IMR-90 (cell line): ENCODE data around the gene KRTAP4-16. TPM values are rescaled to one million over a fixed set of nuclear protein-coding genes. Genes with fewer than 3 reads are reported as not detected.

Experiments used
- ATAC-seq: fragments of 200-7000 bp; cut with Tn5 transposase; 2 replicates; pipeline ENCODE4 v1.9.1; 2020; ENCODE audit warnings: low read depth, mild to moderate bottlenecking, moderate library complexity
- BruUV-seq: library from RNA; stranded (reverse); fragments of 400-500 nt; replicated peaks from 2 replicates; lab custom pipeline; 2021; lab: Mats Ljungman, UMichigan
- CTCF ChIA-PET: fragments of 300-600 bp; formaldehyde crosslinking; extraction: SDS; loops from one replicate; lab custom pipeline; 2021; ENCODE audit warnings: antibody characterized with exemption; lab: Yijun Ruan, JAX
- POLR2A ChIA-PET: fragments of 300-600 bp; sonication (Branson Sonifier 250); formaldehyde crosslinking; loops from one replicate; lab custom pipeline; 2022; ENCODE audit warnings: antibody characterized with exemption; ENCODE audit not compliant: unreplicated experiment; lab: Charles Lee
- DNase-seq: peaks from one replicate; pipeline ENCODE4 v3.0.0; 2013
- H2AFZ ChIP-seq: replicated peaks from 2 replicates; pipeline ENCODE3; 2013; ENCODE audit warnings: low read length, mild to moderate bottlenecking; ENCODE audit not compliant: poor library complexity
- H2AK5ac ChIP-seq: 2 replicates; pipeline ENCODE4 v1.6.1; 2013; ENCODE audit warnings: low read depth, low read length, inconsistent platforms
- H2AK9ac ChIP-seq: replicated peaks from 2 replicates; pipeline ENCODE3; 2013; ENCODE audit warnings: mild to moderate bottlenecking, low read depth, low read length, moderate library complexity; ENCODE audit not compliant: poor library complexity
- H2BK120ac ChIP-seq: 2 replicates; pipeline ENCODE4 v1.6.1; 2013; ENCODE audit warnings: low read depth, low read length, inconsistent platforms
- H2BK15ac ChIP-seq: 3 replicates; pipeline ENCODE4 v1.6.1; 2013; ENCODE audit warnings: low read depth, low read length, inconsistent platforms
- H2BK20ac ChIP-seq: 2 replicates; pipeline ENCODE4 v1.6.1; 2013; ENCODE audit warnings: low read depth, mild to moderate bottlenecking, inconsistent platforms, low read length, moderate library complexity
- H2BK5ac ChIP-seq: 2 replicates; pipeline ENCODE4 v1.6.1; 2013; ENCODE audit warnings: mild to moderate bottlenecking, low read depth, low read length, inconsistent platforms; ENCODE audit not compliant: poor library complexity, severe bottlenecking
- H3K14ac ChIP-seq: replicated peaks from 2 replicates; pipeline ENCODE4 v1.6.1; 2013; ENCODE audit warnings: low read depth, low read length, inconsistent platforms
- H3K18ac ChIP-seq: 2 replicates; pipeline ENCODE4 v1.6.1; 2013; ENCODE audit warnings: low read depth, low read length, control low read depth
- H3K23ac ChIP-seq: 2 replicates; pipeline ENCODE4 v1.6.1; 2013; ENCODE audit warnings: low read depth, low read length, inconsistent platforms
- H3K27ac ChIP-seq: 2 replicates; pipeline ENCODE4 v1.5.1; 2013; ENCODE audit warnings: mild to moderate bottlenecking, control low read depth, low read length; ENCODE audit not compliant: insufficient read depth
- H3K27me3 ChIP-seq: 2 replicates; pipeline ENCODE4 v1.6.1; 2013; ENCODE audit warnings: low read length; ENCODE audit not compliant: control insufficient read depth, insufficient read depth
- H3K36me3 ChIP-seq: 2 replicates; pipeline ENCODE4 v1.6.1; 2013; ENCODE audit warnings: low read length, mixed read lengths; ENCODE audit not compliant: control insufficient read depth, insufficient read depth
- H3K4ac ChIP-seq: 2 replicates; pipeline ENCODE4 v1.6.1; 2013; ENCODE audit warnings: low read depth, low read length, inconsistent platforms
- H3K4me1 ChIP-seq: 2 replicates; pipeline ENCODE4 v1.6.1; 2013; ENCODE audit warnings: low read length, mixed read lengths; ENCODE audit not compliant: control insufficient read depth, insufficient read depth
- H3K4me2 ChIP-seq: 2 replicates; pipeline ENCODE4 v1.6.1; 2013; ENCODE audit warnings: low read depth, mild to moderate bottlenecking, control low read depth, low read length, moderate library complexity
- H3K4me3 ChIP-seq: 2 replicates; pipeline ENCODE4 v1.5.1; 2013; ENCODE audit warnings: low read depth, mild to moderate bottlenecking, control low read depth, low read length, moderate library complexity; ENCODE audit not compliant: insufficient read depth
- H3K56ac ChIP-seq: 2 replicates; pipeline ENCODE4 v1.6.1; 2013; ENCODE audit warnings: low read length, inconsistent platforms; ENCODE audit not compliant: insufficient read depth; ENCODE audit errors: extremely low read depth
- H3K79me1 ChIP-seq, 2 experiments: 2 replicates each; pipeline ENCODE4 v1.6.1; 2013; ENCODE audit warnings: low read length in 2 of 2, inconsistent platforms in 1 of 2, low read depth in 1 of 2
- H3K9ac ChIP-seq: 2 replicates; pipeline ENCODE4 v1.6.1; 2013; ENCODE audit warnings: low read depth, low read length, control low read depth
- H3K9me1 ChIP-seq: 2 replicates; pipeline ENCODE4 v1.6.1; 2013; ENCODE audit warnings: low read length, inconsistent platforms; ENCODE audit not compliant: insufficient read depth
- H3K9me3 ChIP-seq: 2 replicates; pipeline ENCODE4 v1.6.1; 2013; ENCODE audit warnings: low read length; ENCODE audit not compliant: control insufficient read depth, insufficient read depth
- H4K20me1 ChIP-seq: 2 replicates; pipeline ENCODE4 v1.6.1; 2013; ENCODE audit warnings: low read length, inconsistent platforms; ENCODE audit not compliant: insufficient read depth
- H4K5ac ChIP-seq: 2 replicates; pipeline ENCODE4 v1.6.1; 2013; ENCODE audit warnings: mild to moderate bottlenecking, low read depth, low read length, control low read depth
- H4K8ac ChIP-seq, 2 experiments: 2 replicates each; pipeline ENCODE4 v1.6.1; 2013; ENCODE audit warnings: low read depth in 2 of 2, low read length in 2 of 2, control low read depth in 1 of 2, inconsistent platforms in 1 of 2
- H4K91ac ChIP-seq: 2 replicates; pipeline ENCODE4 v1.6.1; 2013; ENCODE audit warnings: low read depth, low read length, inconsistent platforms; ENCODE audit not compliant: insufficient read depth
- BHLHE40 ChIP-seq: fragments of 150-350 bp; IDR thresholded peaks from 2 replicates; pipeline ENCODE4 v1.6.1; 2016; ENCODE audit warnings: mild to moderate bottlenecking, low read depth, low read length
- CEBPB ChIP-seq: IDR thresholded peaks from 2 replicates; pipeline ENCODE4 v1.6.1; 2012; ENCODE audit warnings: low read depth, low read length, improper control_type of control experiment
- CHD1 ChIP-seq: IDR thresholded peaks from 2 replicates; pipeline ENCODE4 v1.6.1; 2012; ENCODE audit warnings: low read depth, low read length, improper control_type of control experiment
- FOS ChIP-seq: fragments of 150-350 bp; IDR thresholded peaks from 2 replicates; pipeline ENCODE4 v1.6.1; 2016; ENCODE audit warnings: low read depth, low read length
- MAFK ChIP-seq: IDR thresholded peaks from 2 replicates; pipeline ENCODE4 v1.6.1; 2012; ENCODE audit warnings: low read depth, low read length, improper control_type of control experiment
- MAZ ChIP-seq: IDR thresholded peaks from 2 replicates; pipeline ENCODE4 v1.6.1; 2012; ENCODE audit warnings: low read depth, mild to moderate bottlenecking, low read length, improper control_type of control experiment, moderate library complexity, borderline replicate concordance
- MXI1 ChIP-seq: IDR thresholded peaks from 2 replicates; pipeline ENCODE4 v1.6.1; 2012; ENCODE audit warnings: low read depth, mild to moderate bottlenecking, low read length, moderate library complexity, borderline replicate concordance
- NFE2L2 ChIP-seq: fragments of 150-350 bp; IDR thresholded peaks from 2 replicates; pipeline ENCODE4 v1.6.1; 2016; ENCODE audit warnings: low read depth, mild to moderate bottlenecking, low read length
- POLR2A ChIP-seq: IDR thresholded peaks from 2 replicates; pipeline ENCODE4 v1.6.1; 2012; ENCODE audit warnings: mild to moderate bottlenecking, low read depth, low read length
- RAD21 ChIP-seq: IDR thresholded peaks from 2 replicates; pipeline ENCODE4 v1.6.1; 2012; ENCODE audit warnings: low read length, improper control_type of control experiment
- RCOR1 ChIP-seq: IDR thresholded peaks from 2 replicates; pipeline ENCODE4 v1.6.1; 2012; ENCODE audit warnings: mild to moderate bottlenecking, low read length, improper control_type of control experiment; ENCODE audit not compliant: insufficient replicate concordance
- RFX5 ChIP-seq: IDR thresholded peaks from 2 replicates; pipeline ENCODE4 v1.8.0; 2012; ENCODE audit warnings: low read depth, mild to moderate bottlenecking, low read length, moderate library complexity
- SMC3 ChIP-seq: fragments of 150-350 bp; IDR thresholded peaks from 2 replicates; pipeline ENCODE4 v1.6.1; 2016; ENCODE audit warnings: low read depth, mild to moderate bottlenecking, antibody characterized with exemption, low read length, moderate library complexity
- WGBS, 2 experiments: methylation state at CpG; one replicate each; pipeline versions ENCODE4 v1.1.5 to v1.1.7; 2013; ENCODE audit warnings: missing lambda C conversion rate in 2 of 2; ENCODE audit not compliant: insufficient read length in 1 of 2; ENCODE audit errors: extremely low coverage in 2 of 2; 5-methylcytosine and 5-hydroxymethylcytosine counted together
- dilution Hi-C: fragments of 300-500 bp; cut with HindIII; formaldehyde crosslinking; loops from one replicate; pipeline ENCODE4 v1.14.3; 2018; ENCODE audit warnings: low sequenced_read_pairs; ENCODE audit not compliant: unreplicated experiment
- in situ Hi-C: fragments of 300-500 bp; cut with MboI; formaldehyde crosslinking; loops from 3 replicates; pipeline ENCODE4 v1.14.3; 2019; ENCODE audit warnings: low sequenced_read_pairs, inconsistent platforms, mixed read lengths
- intact Hi-C: fragments of 100-400 bp; cut with micrococcal nuclease; formaldehyde crosslinking; loops from 2 replicates; pipeline ENCODE4 v1.10.0; 2022
- polyA plus RNA-seq, 3 experiments: library from polyadenylated mRNA; depleted of rRNA; stranded (reverse); fragments of >200 nt; gene quantifications; 2 replicates each; pipeline ENCODE4 v1.2.3, GENCODE V29; 2012; ENCODE audit warnings: low replicate concordance in 1 of 3
- total RNA-seq: library from RNA; depleted of rRNA; stranded (reverse); fragments of >200 nt; gene quantifications from 2 replicates; pipeline ENCODE4 v1.2.3, GENCODE V29; 2012
- TF ChIP-seq, protein P1 (sequence below): fragments of 150-350 bp; IDR thresholded peaks from 2 replicates; pipeline ENCODE4 v1.6.1; 2017; ENCODE audit warnings: mild to moderate bottlenecking, antibody characterized with exemption, low read length, low read depth
- TF ChIP-seq, protein P2 (sequence below): conservative IDR thresholded peaks from 2 replicates; pipeline ENCODE4 v1.5.1; 2012; ENCODE audit warnings: mild to moderate bottlenecking, low read depth, low read length, improper control_type of control experiment
- TF ChIP-seq, protein P3 (sequence below): fragments of 150-350 bp; IDR thresholded peaks from 2 replicates; pipeline ENCODE4 v1.6.1; 2016; ENCODE audit warnings: low read depth, mild to moderate bottlenecking, low read length, moderate library complexity, borderline replicate concordance

Gene KRTAP4-16
- total and polyA plus RNA-seq, 2 of the 4 experiments (the other 2 are of a cell fraction), result not detected

- peak overlapping the region; percentile 75; the same call in 1 of the 2 replicates for H3K18ac ChIP-seq
- no peaks in the 10 kb centered on the region for H3K79me1 ChIP-seq
- peak overlapping the region; percentile 98 for H2BK5ac ChIP-seq
- H2BK15ac ChIP-seq, result peak overlapping the region; percentile 95; the same call in 2 of the 3 replicates
- no peaks in the 10 kb centered on the region for H3K36me3 ChIP-seq
- no TSS peak for BruUV-seq
- H4K8ac ChIP-seq, result peak overlapping the region; percentile 71 to 86
- in situ Hi-C loops, result no loop called here
- WGBS, 2 experiments, result no CpG with 5 or more reads among the region's 1 CpG
- H3K23ac ChIP-seq, result no peak overlapping the region
- H3K9ac ChIP-seq, result no peak overlapping the region
- H3K27ac ChIP-seq, result no peak overlapping the region
- H3K4ac ChIP-seq, result peak overlapping the region; percentile 94
- no peaks in the 10 kb centered on the region for H3K9me3 ChIP-seq
- H2AK5ac ChIP-seq, result peak overlapping the region; percentile 91; the same call in 1 of the 2 replicates
- peak overlapping the region; percentile 98 for H2BK20ac ChIP-seq
- H4K91ac ChIP-seq, result peak overlapping the region; percentile 83
- no peak overlapping the region for H3K4me3 ChIP-seq
- no peak overlapping the region for H3K56ac ChIP-seq
- intact Hi-C loops, result loop anchor here (5.0 kb wide), 3 partner anchors 258 to 583 kb away; no protein-coding TSS in a partner anchor
- peaks cover 16% of the 10 kb centered on the region for H3K4me1 ChIP-seq
- POLR2A ChIA-PET, result no interaction called here
- ATAC-seq (no peak), DNase-seq (no peak)
- H3K14ac ChIP-seq, result peak overlapping the region; percentile 88
- peaks cover 7% of the 10 kb centered on the region for H3K9me1 ChIP-seq
- H4K5ac ChIP-seq, result peak overlapping the region; percentile 67; the same call in 1 of the 2 replicates
- no peak overlapping the region for H3K4me2 ChIP-seq
- H4K20me1 ChIP-seq, result no peaks in the 10 kb centered on the region
- TF ChIP-seq BHLHE40 (no peak), MAZ (no peak), CHD1 (no peak), CEBPB (no peak), NFE2L2 (no peak), FOS (no peak), SMC3 (no peak), RAD21 (no peak), RCOR1 (no peak), MXI1 (no peak), RFX5 (no peak), POLR2A (no peak), MAFK (no peak)
- TF ChIP-seq, protein P1, sequence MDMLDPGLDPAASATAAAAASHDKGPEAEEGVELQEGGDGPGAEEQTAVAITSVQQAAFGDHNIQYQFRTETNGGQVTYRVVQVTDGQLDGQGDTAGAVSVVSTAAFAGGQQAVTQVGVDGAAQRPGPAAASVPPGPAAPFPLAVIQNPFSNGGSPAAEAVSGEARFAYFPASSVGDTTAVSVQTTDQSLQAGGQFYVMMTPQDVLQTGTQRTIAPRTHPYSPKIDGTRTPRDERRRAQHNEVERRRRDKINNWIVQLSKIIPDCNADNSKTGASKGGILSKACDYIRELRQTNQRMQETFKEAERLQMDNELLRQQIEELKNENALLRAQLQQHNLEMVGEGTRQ, result no peak
- TF ChIP-seq, protein P2, sequence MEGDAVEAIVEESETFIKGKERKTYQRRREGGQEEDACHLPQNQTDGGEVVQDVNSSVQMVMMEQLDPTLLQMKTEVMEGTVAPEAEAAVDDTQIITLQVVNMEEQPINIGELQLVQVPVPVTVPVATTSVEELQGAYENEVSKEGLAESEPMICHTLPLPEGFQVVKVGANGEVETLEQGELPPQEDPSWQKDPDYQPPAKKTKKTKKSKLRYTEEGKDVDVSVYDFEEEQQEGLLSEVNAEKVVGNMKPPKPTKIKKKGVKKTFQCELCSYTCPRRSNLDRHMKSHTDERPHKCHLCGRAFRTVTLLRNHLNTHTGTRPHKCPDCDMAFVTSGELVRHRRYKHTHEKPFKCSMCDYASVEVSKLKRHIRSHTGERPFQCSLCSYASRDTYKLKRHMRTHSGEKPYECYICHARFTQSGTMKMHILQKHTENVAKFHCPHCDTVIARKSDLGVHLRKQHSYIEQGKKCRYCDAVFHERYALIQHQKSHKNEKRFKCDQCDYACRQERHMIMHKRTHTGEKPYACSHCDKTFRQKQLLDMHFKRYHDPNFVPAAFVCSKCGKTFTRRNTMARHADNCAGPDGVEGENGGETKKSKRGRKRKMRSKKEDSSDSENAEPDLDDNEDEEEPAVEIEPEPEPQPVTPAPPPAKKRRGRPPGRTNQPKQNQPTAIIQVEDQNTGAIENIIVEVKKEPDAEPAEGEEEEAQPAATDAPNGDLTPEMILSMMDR, result no peak
- TF ChIP-seq, protein P3, sequence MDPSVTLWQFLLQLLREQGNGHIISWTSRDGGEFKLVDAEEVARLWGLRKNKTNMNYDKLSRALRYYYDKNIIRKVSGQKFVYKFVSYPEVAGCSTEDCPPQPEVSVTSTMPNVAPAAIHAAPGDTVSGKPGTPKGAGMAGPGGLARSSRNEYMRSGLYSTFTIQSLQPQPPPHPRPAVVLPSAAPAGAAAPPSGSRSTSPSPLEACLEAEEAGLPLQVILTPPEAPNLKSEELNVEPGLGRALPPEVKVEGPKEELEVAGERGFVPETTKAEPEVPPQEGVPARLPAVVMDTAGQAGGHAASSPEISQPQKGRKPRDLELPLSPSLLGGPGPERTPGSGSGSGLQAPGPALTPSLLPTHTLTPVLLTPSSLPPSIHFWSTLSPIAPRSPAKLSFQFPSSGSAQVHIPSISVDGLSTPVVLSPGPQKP, result no peak
- CTCF ChIA-PET, result no interaction called here
- H3K27me3 ChIP-seq, result no peaks in the 10 kb centered on the region
- H2AFZ ChIP-seq, result no peak overlapping the region
- H2AK9ac ChIP-seq, result no peak overlapping the region
- dilution Hi-C loops, result no loop called here
- peak overlapping the region; percentile 97 for H2BK120ac ChIP-seq
These were observed 37.7 kb downstream of the KRTAP4-16 start for GRCh38 chr17:41064301-41064700.
